T-helper 2 cell treated with Interferon-gamma antibody and Interleukin-4, amounts not matched to agents 5 μg/mL and 100 μg/mL, for 36 hours (primary cell): ENCODE measurements around the gene DPP6.

Experiments used
- DNase-seq: peaks from one replicate; pipeline ENCODE4 v3.0.0; 2021; ENCODE audit warnings: low spot score
- H3K27ac Mint-ChIP-seq: one replicate; pipeline ENCODE4 v1.8.0; 2021; ENCODE audit warnings: mild to moderate bottlenecking, mixed read lengths
- H3K27me3 Mint-ChIP-seq: one replicate; pipeline ENCODE4 v1.8.0; 2021; ENCODE audit warnings: low read depth, mixed read lengths
- H3K36me3 Mint-ChIP-seq: one replicate; pipeline ENCODE4 v1.8.0; 2021; ENCODE audit warnings: low read depth, mixed read lengths
- H3K4me1 Mint-ChIP-seq: one replicate; pipeline ENCODE4 v1.8.0; 2021; ENCODE audit warnings: low read depth, mixed read lengths
- H3K4me3 Mint-ChIP-seq: one replicate; pipeline ENCODE4 v1.8.0; 2022; ENCODE audit warnings: mild to moderate bottlenecking, moderate library complexity, mixed read lengths
- H3K9me3 Mint-ChIP-seq: one replicate; pipeline ENCODE4 v1.8.0; 2021; ENCODE audit warnings: mixed read lengths

DPP6 gene

GRCh38 chr7:154497751-154498150, 445.6 kb downstream of the DPP6 start:
- no peak for DNase-seq
- H3K9me3 Mint-ChIP-seq = peaks cover 21% of the 10 kb centered on the region
- no peaks in the 10 kb centered on the region for H3K27me3 Mint-ChIP-seq
- H3K4me3 Mint-ChIP-seq = no peak overlapping the region
- no peak overlapping the region for H3K27ac Mint-ChIP-seq
- no peaks in the 10 kb centered on the region for H3K36me3 Mint-ChIP-seq
- H3K4me1 Mint-ChIP-seq = no peaks in the 10 kb centered on the region

GRCh38 chr7:154503962-154504550, 451.9 kb downstream of the DPP6 start:
- peaks cover 16% of the 10 kb centered on the region for H3K9me3 Mint-ChIP-seq
- DNase-seq = no peak
- H3K4me3 Mint-ChIP-seq = no peak overlapping the region
- H3K27me3 Mint-ChIP-seq = no peaks in the 10 kb centered on the region
- no peaks in the 10 kb centered on the region for H3K4me1 Mint-ChIP-seq
- no peak overlapping the region for H3K27ac Mint-ChIP-seq
- no peaks in the 10 kb centered on the region for H3K36me3 Mint-ChIP-seq

GRCh38 chr7:154504918-154505317, 452.7 kb downstream of the DPP6 start:
- Mint-ChIP-seq H3K9me3 (peaks cover 15% of the 10 kb centered on the region), H3K27me3 (no peaks in the 10 kb centered on the region), H3K27ac (no peak overlapping the region), H3K4me1 (no peaks in the 10 kb centered on the region), H3K4me3 (no peak overlapping the region), H3K36me3 (no peaks in the 10 kb centered on the region)
- no peak for DNase-seq

- Mint-ChIP-seq H3K4me1 (no peaks in the 10 kb centered on the region), H3K27me3 (no peaks in the 10 kb centered on the region), H3K9me3 (peaks cover 13% of the 10 kb centered on the region), H3K36me3 (no peaks in the 10 kb centered on the region), H3K27ac (no peak overlapping the region), H3K4me3 (no peak overlapping the region)
- DNase-seq = no peak
These were observed 453.2 kb downstream of the DPP6 start for GRCh38 chr7:154505362-154505761.

GRCh38 chr7:154509192-154509591, 457.0 kb downstream of the DPP6 start:
- DNase-seq = no peak
- Mint-ChIP-seq H3K27me3 (no peaks in the 10 kb centered on the region), H3K9me3 (no peaks in the 10 kb centered on the region), H3K4me1 (no peaks in the 10 kb centered on the region), H3K27ac (no peak overlapping the region), H3K4me3 (no peak overlapping the region), H3K36me3 (no peaks in the 10 kb centered on the region)

- DNase-seq = no peak
- Mint-ChIP-seq H3K36me3 (no peaks in the 10 kb centered on the region), H3K27ac (no peak overlapping the region), H3K4me1 (no peaks in the 10 kb centered on the region), H3K27me3 (no peaks in the 10 kb centered on the region), H3K4me3 (no peak overlapping the region), H3K9me3 (no peaks in the 10 kb centered on the region)
These were observed 460.1 kb downstream of the DPP6 start for GRCh38 chr7:154512121-154512833.

- Mint-ChIP-seq H3K4me3 (no peak overlapping the region), H3K27me3 (no peaks in the 10 kb centered on the region), H3K4me1 (no peaks in the 10 kb centered on the region), H3K36me3 (no peaks in the 10 kb centered on the region), H3K9me3 (peaks cover 6% of the 10 kb centered on the region), H3K27ac (no peak overlapping the region)
- no peak for DNase-seq
These were observed 465.6 kb downstream of the DPP6 start for GRCh38 chr7:154517768-154518167.

GRCh38 chr7:154519229-154519628, 467.0 kb downstream of the DPP6 start:
- Mint-ChIP-seq H3K4me1 (no peaks in the 10 kb centered on the region), H3K36me3 (no peaks in the 10 kb centered on the region), H3K4me3 (no peak overlapping the region), H3K9me3 (peaks cover 10% of the 10 kb centered on the region), H3K27me3 (no peaks in the 10 kb centered on the region), H3K27ac (no peak overlapping the region)
- DNase-seq = no peak

GRCh38 chr7:154530136-154530535, 477.9 kb downstream of the DPP6 start:
- Mint-ChIP-seq H3K27ac (no peak overlapping the region), H3K36me3 (no peaks in the 10 kb centered on the region), H3K9me3 (peaks cover 8% of the 10 kb centered on the region), H3K4me3 (no peak overlapping the region), H3K27me3 (no peaks in the 10 kb centered on the region), H3K4me1 (no peaks in the 10 kb centered on the region)
- no peak for DNase-seq

GRCh38 chr7:154532771-154533170, 480.6 kb downstream of the DPP6 start:
- Mint-ChIP-seq H3K27ac (no peak overlapping the region), H3K36me3 (no peaks in the 10 kb centered on the region), H3K27me3 (no peaks in the 10 kb centered on the region), H3K9me3 (peaks cover 4% of the 10 kb centered on the region), H3K4me3 (no peak overlapping the region), H3K4me1 (no peaks in the 10 kb centered on the region)
- no peak for DNase-seq

GRCh38 chr7:154540596-154540995, 488.4 kb downstream of the DPP6 start:
- Mint-ChIP-seq H3K9me3 (no peaks in the 10 kb centered on the region), H3K4me3 (no peak overlapping the region), H3K27me3 (no peaks in the 10 kb centered on the region), H3K36me3 (no peaks in the 10 kb centered on the region), H3K27ac (no peak overlapping the region), H3K4me1 (no peaks in the 10 kb centered on the region)
- DNase-seq = no peak

- no peak overlapping the region for H3K27ac Mint-ChIP-seq
- no peaks in the 10 kb centered on the region for H3K36me3 Mint-ChIP-seq
- no peaks in the 10 kb centered on the region for H3K9me3 Mint-ChIP-seq
- H3K27me3 Mint-ChIP-seq = no peaks in the 10 kb centered on the region
- no peaks in the 10 kb centered on the region for H3K4me1 Mint-ChIP-seq
- no peak for DNase-seq
- H3K4me3 Mint-ChIP-seq = no peak overlapping the region
These were observed 489.4 kb downstream of the DPP6 start for GRCh38 chr7:154541606-154542005.

GRCh38 chr7:154546946-154547587, 494.9 kb downstream of the DPP6 start:
- no peak for DNase-seq
- Mint-ChIP-seq H3K27me3 (no peaks in the 10 kb centered on the region), H3K36me3 (no peaks in the 10 kb centered on the region), H3K4me1 (no peaks in the 10 kb centered on the region), H3K9me3 (peaks cover 12% of the 10 kb centered on the region), H3K27ac (no peak overlapping the region), H3K4me3 (no peak overlapping the region)

GRCh38 chr7:154553711-154554265, 501.6 kb downstream of the DPP6 start:
- no peaks in the 10 kb centered on the region for H3K27me3 Mint-ChIP-seq
- no peak overlapping the region for H3K4me3 Mint-ChIP-seq
- no peaks in the 10 kb centered on the region for H3K4me1 Mint-ChIP-seq
- H3K27ac Mint-ChIP-seq = no peak overlapping the region
- no peaks in the 10 kb centered on the region for H3K36me3 Mint-ChIP-seq
- DNase-seq = no peak
- peaks cover 13% of the 10 kb centered on the region for H3K9me3 Mint-ChIP-seq
